GM21381 (cell line): Measurements from ENCODE around the gene RFX6.
"Not testable (repeated sequence)": the region's sequence is repeated elsewhere in the genome, so short reads cannot be mapped to it uniquely, and the experiment has no call there.

ENCODE experiments used
- ATAC-seq: cut with Tn5 transposase; IDR thresholded peaks from one replicate; pipeline ENCODE4 v1.9.1; 2021; ENCODE audit warnings: mild to moderate bottlenecking, moderate library complexity; ENCODE audit not compliant: unreplicated experiment

Gene RFX6

GRCh38 chr6:116876635-116877611, at the start of gene RFX6:
Gene RFX6, plus strand, starts transcription at chr6:116877242. Its CDS starts 34 bp downstream, at chr6:116877276.
- ATAC-seq: no peak

GRCh38 chr6:116827561-116828240, 49.3 kb upstream of the RFX6 start:
- no peak for ATAC-seq

- no peak for ATAC-seq
These were observed 48.1 kb upstream of the RFX6 start, which contains the start of gene GPRC6A for GRCh38 chr6:116828983-116829382. Gene GPRC6A, minus strand, starts transcription at chr6:116829083. Its CDS starts 70 bp downstream, at chr6:116829013.

- not testable (repeated sequence) for ATAC-seq
These were observed 42.5 kb upstream of the RFX6 start for GRCh38 chr6:116834526-116834925.

- no peak for ATAC-seq
These were observed 40.3 kb upstream of the RFX6 start for GRCh38 chr6:116836606-116837342.

- no peak for ATAC-seq
These were observed 37.0 kb upstream of the RFX6 start for GRCh38 chr6:116840091-116840490.

- ATAC-seq: no peak
These were observed 34.6 kb upstream of the RFX6 start for GRCh38 chr6:116842459-116842858.

- peak; percentile 54 for ATAC-seq
These were observed 29.8 kb upstream of the RFX6 start for GRCh38 chr6:116847227-116847626.

GRCh38 chr6:116858060-116858459, 19.0 kb upstream of the RFX6 start:
- no peak for ATAC-seq

- no peak for ATAC-seq
These were observed 17.8 kb upstream of the RFX6 start for GRCh38 chr6:116859264-116859663.

- ATAC-seq: no peak
These were observed 10.7 kb upstream of the RFX6 start for GRCh38 chr6:116866281-116866871.

- no peak for ATAC-seq
These were observed 4.3 kb upstream of the RFX6 start for GRCh38 chr6:116872771-116873170.

- ATAC-seq: no peak
These were observed 935 bp upstream of the RFX6 start for GRCh38 chr6:116876107-116876506.

- ATAC-seq: no peak
These were observed 701 bp downstream of the RFX6 start for GRCh38 chr6:116877743-116878142.

GRCh38 chr6:116881236-116881635, 4.2 kb downstream of the RFX6 start:
- ATAC-seq: no peak

- no peak for ATAC-seq
These were observed 6.0 kb downstream of the RFX6 start for GRCh38 chr6:116883005-116883404.

GRCh38 chr6:116884530-116884929, 7.5 kb downstream of the RFX6 start:
- no peak for ATAC-seq

- ATAC-seq: no peak
These were observed 10.1 kb downstream of the RFX6 start for GRCh38 chr6:116887168-116887567.

- ATAC-seq: no peak
These were observed 10.9 kb downstream of the RFX6 start for GRCh38 chr6:116887894-116888293.

GRCh38 chr6:116888732-116889360, 11.8 kb downstream of the RFX6 start:
- ATAC-seq: no peak
